Measurements from ENCODE around the gene SSRP1.
"Not testable (repeated sequence)": the region's sequence is repeated elsewhere in the genome, so short reads cannot be mapped to it uniquely, and the experiment has no call there.

SSRP1 gene

DNA sequence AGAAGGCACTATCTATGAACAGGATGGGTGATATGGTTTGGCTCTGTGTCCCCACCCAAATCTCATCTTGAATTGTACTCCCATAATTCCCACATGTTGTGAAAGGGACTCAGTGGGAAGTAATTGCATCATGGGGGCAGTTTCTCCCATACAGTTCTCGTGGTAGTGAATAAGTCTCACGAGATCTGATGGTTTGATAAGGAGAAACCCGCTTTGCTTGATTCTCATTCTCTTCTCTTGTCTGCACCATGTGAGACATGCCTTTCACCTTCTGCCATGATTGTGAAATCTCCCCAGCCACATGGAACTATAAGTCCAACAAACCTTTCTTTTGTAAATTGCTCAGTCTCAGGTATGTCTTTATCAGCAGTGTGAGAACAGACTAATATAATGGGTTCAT is 39.5 kb downstream of the SSRP1 start:
- not testable (repeated sequence) for DNase-seq

DNA sequence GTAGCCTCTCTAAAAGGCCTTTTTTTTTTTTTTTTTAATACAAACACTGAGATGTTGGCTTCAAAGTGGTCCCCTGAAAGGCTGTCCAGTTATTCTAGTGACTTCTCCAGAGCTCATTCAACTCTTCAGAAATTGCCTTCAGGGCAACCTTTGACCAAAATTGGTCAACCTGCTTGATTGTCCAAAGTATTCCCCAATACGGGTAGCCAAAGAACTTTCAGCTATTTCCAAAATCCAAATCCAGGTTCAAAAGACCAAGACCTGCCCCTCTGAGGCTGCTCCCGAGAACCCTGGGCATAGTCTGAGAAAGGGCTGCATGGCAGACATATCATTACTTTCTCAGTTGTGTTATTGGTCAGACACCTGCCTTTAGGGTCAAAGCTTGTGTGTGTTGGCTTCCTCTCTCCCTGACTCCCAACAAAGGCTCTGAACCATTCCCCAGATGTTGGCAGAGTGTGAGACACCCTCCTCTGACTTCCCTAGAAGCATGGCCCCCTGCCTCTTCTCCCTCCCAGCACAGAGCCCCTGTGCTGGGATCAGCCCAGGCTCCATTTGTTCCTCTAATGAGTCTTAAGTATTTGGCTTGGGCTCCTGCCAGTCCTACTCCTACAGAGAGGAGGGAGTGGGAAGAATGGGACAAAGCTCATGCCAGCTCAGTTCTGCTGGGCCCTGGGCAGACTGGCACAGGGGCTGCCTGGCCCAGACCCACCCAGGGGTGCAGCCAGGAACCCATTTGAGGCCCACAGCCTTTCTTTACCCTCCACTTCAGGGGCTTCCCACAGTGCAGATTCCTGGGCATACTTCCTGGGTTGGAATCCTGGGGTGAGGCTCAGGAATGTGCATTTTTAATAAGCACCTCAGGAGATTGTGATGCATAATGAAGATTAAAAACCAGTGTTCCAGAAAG is 41.2 kb downstream of the SSRP1 start:
- DNase-seq: no peak

DNA sequence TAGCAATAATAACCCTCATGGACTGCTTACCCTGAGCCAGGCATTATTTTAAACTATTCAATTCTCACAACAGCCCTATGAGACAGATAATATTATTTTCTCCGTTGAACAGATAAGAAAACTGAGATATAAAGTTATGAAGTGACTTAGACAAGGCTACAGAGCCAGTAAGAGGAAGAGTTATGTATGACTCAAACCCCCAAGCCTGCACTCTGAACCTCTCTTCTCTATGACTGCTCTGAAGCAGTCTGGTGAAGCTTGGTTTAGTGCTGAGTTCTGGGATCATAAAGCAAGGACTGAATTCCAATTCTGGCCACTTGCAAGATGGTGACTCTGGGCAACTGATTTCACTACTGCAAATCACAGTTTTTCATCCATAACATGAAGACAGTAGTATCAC is 45.4 kb downstream of the SSRP1 start:
- no peak for DNase-seq

DNA sequence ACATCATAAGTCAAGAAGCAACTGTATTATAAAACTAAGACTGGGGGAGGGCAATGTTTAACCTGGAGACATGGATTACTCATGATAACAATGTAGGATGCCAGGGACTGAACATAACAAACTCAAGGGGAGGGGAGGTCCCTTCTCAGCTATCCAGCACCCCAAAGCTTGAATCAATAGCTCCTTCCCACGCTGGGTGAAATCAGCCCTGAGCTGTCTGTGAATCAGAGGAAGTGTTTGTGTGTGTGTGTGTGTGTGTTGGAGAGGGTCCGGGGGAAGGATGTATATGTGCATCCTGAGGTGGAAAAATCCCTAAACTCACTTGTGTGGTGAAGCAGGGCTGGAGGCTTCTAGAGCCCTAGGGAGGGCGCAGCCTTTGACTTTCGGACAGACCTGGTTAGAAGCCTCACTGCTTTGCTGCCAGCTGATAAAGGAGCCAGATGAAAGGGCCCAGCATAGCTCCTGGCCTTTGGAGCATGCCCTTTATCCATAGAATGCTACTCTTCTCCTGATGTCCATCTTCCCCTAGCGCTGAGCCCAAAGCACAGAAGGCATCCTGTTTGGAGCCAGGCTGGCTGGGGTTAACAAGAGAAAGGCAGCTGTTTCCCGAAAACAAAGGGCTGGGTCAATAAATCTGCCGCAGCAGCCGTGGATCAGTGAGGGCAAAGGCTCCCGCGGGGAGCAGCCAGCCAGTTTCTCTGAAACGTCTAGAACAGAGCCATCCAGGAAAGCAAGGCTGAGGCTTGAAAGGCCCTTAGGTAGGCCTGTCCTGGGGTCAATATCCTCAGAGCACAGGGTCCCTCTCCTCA is 46.7 kb downstream of the SSRP1 start:
- DNase-seq: no peak

GRCh38 chr11:57287884-57288283 is 47.8 kb downstream of the SSRP1 start:
- no peak for DNase-seq

- no peak for DNase-seq
Observed at GRCh38 chr11:57283231-57283990, 52.3 kb downstream of the SSRP1 start.

DNA sequence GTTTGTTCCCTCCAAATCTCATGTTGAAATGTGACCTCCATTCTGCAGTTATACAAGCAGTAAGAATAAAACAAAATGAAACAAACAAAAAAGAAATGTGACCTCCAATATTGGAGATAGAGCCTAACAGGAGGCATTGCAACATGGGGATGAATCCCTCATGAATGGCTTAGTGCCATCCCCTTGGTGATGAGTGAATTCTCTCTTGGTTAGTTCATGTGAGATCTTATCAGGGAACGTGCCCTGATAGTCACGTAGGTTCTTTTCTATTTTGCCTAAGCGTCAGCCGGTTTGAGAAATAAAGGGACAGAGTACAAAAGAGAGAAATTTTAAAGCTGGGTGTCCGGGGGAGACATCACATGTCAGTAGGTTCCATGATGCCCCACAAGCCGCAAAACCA is 54.1 kb downstream of the SSRP1 start:
- DNase-seq: not testable (repeated sequence)

DNA sequence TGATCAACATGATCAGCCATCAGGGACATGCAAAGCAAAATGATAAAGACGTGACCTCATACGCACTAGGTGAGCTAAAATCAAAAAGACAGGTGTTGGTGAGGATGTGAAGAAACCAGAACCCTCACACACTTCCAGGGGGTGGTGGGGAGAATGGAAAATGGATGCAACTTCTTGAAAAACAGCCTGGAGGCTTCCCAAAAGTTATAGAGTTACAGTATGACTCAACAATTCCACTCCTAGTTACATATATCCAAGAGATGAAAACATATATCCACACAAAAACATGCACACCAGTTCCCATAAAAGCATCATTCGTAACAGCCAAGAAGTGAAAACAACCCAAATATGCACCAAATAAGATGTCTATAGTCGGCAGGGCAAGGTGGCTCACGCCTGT is 56.6 kb downstream of the SSRP1 start:
- no peak for DNase-seq

DNA sequence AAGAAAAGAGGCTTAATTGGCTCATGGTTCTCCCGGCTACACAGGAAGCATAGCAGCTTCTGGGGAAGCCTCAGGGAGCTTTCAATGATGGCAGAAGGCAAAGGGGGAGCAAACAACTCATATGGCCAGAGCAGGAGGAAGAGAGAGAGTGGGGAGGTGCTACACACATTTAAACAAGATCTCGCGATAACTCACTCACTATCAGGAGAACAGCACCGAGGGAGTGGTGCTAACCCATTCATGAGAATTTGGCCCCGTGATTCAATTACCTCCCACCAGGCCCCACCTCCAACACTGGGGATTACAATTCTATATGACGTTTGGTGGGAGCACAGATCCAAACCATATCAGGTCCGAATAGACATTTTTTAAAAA is 57.0 kb downstream of the SSRP1 start:
- DNase-seq: no peak

DNA sequence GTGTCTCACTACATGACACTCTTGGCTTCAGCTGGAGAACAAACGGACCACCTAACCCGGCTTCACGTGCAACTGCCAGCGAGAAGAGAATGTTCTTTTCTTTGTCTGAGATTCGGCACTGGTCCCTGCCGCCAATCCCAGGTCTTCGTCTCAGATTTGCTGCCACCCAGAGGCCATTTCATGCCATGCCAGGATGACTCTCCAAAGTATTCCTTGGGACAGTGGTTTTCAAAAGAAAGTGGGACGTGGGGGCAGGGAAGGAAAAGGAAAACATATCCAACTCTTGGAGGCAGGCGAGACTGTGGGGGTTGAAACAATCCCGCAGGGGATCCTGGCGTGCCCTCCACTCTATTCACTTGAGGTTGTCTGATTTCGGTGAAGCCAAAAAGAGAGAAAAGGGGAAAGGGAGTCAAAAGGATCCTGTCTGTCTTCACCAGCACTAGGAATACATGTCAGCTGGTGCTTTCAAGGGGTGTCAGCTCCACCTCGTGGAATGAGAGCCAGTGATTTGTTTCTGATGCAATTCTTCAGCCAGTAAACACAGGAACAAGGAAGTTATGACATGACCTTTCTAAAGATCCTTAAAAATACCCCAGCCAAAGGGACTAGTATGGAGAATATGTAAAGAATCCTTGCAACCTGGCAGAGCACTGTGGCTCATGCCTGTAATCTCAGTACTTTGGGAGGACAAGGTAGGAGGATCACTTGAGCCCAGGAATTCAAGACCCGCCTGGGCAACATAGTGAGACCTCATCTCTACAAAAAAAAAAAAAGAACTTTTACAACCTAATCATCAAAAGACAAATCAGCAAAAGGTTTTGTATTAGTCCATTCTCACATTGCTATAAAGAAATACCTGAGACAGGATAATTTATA is 57.6 kb downstream of the SSRP1 start:
- no peak for DNase-seq

- DNase-seq: no peak
Observed at GRCh38 chr11:57276971-57277675, 58.6 kb downstream of the SSRP1 start.

- no peak for DNase-seq
Observed at GRCh38 chr11:57276169-57276970, 59.3 kb downstream of the SSRP1 start.
